K562 (cell line): ENCODE measurements around the gene NECAB3. TPM values are rescaled to one million over a fixed set of nuclear protein-coding genes. Genes with fewer than 3 reads are reported as not detected.

Experiments used
- ADNP ChIP-seq: fragments of 200-800 bp; sonication (Bioruptor generic); IDR thresholded peaks from 2 replicates; pipeline ENCODE4 v1.6.1; 2016; ENCODE audit warnings: missing genetic modification characterization, missing compliant biosample characterization
- ARNT ChIP-seq, 2 experiments: fragments of 450-650 bp; IDR thresholded peaks; 2 replicates each; pipeline ENCODE4 v1.6.1; 2016; ENCODE audit warnings: mild to moderate bottlenecking in 1 of 2
- BDP1 ChIP-seq: IDR thresholded peaks from 3 replicates; pipeline ENCODE4 v1.6.1; 2011; ENCODE audit not compliant: insufficient read length, insufficient read depth
- CHD1 ChIP-seq: fragments of 200-600 bp; sonication (generic); IDR thresholded peaks from one replicate; pipeline ENCODE4 v1.6.1; 2012; ENCODE audit warnings: mild to moderate bottlenecking, moderate library complexity, low read length, inconsistent platforms
- DNMT1 ChIP-seq: fragments of 450-650 bp; IDR thresholded peaks from 2 replicates; pipeline ENCODE4 v1.6.1; 2016; ENCODE audit warnings: antibody characterized with exemption, mild to moderate bottlenecking
- GATAD2A ChIP-seq: fragments of 450-650 bp; IDR thresholded peaks from 2 replicates; pipeline ENCODE4 v1.6.1; 2017
- NR3C1 ChIP-seq: sonication (generic); formaldehyde crosslinking; IDR thresholded peaks from 2 replicates; pipeline ENCODE4 v1.8.1; 2022; ENCODE audit warnings: missing genetic modification reagents
- PCBP1 ChIP-seq: fragments of 200-400 bp; formaldehyde crosslinking; IDR thresholded peaks from 2 replicates; pipeline ENCODE4 v1.6.1; 2018; ENCODE audit warnings: mild to moderate bottlenecking, low read depth, low read length; ENCODE audit not compliant: poor library complexity, severe bottlenecking
- PHTF2 ChIP-seq: fragments of 250-450 bp; sonication (Bioruptor Pico); IDR thresholded peaks from 2 replicates; pipeline ENCODE4 v1.5.0; 2021; ENCODE audit warnings: mild to moderate bottlenecking
- RAD51 ChIP-seq: fragments of 450-650 bp; IDR thresholded peaks from 2 replicates; pipeline ENCODE4 v1.7.1; 2016; ENCODE audit warnings: low read depth, mild to moderate bottlenecking, borderline replicate concordance
- SNRNP70 ChIP-seq: fragments of 200-400 bp; formaldehyde crosslinking; optimal IDR thresholded peaks from 2 replicates; pipeline ENCODE3; 2017; ENCODE audit warnings: low read depth, low read length
- XRCC5 ChIP-seq: fragments of 200-400 bp; formaldehyde crosslinking; IDR thresholded peaks from 2 replicates; pipeline ENCODE4 v1.6.1; 2017; ENCODE audit warnings: low read depth, mild to moderate bottlenecking, low read length
- ZFP1 ChIP-seq: fragments of 450-650 bp; formaldehyde crosslinking; IDR thresholded peaks from 2 replicates; pipeline ENCODE4 v1.4.0; 2020; ENCODE audit warnings: mild to moderate bottlenecking, mixed read lengths
- ZFP36 ChIP-seq: fragments of 150-350 bp; IDR thresholded peaks from 2 replicates; pipeline ENCODE4 v1.6.1; 2018; ENCODE audit warnings: low read length, low read depth; ENCODE audit not compliant: partially characterized antibody
- ZNF124 ChIP-seq: sonication (generic); formaldehyde crosslinking; IDR thresholded peaks from 2 replicates; pipeline ENCODE4 v1.8.1; 2022; ENCODE audit warnings: missing genetic modification reagents
- ZSCAN32 ChIP-seq: fragments of 450-650 bp; formaldehyde crosslinking; IDR thresholded peaks from 2 replicates; pipeline ENCODE4 v1.4.0; 2020; ENCODE audit warnings: mild to moderate bottlenecking, moderate library complexity
- polyA plus RNA-seq, 8 experiments: library from polyadenylated mRNA; depleted of rRNA in 4 of 8; stranded (reverse) in 5 of 8; unstranded in 3 of 8; fragments of >200 nt; fragmentation: Nextera tagmentation in 2 of 8; fragmentation: Illumina TruSeq in 1 of 8; extraction: Ambion mirVana in 2 of 8; extraction: Trizol in 1 of 8; gene quantifications; 2 replicates each; pipeline versions ENCODE4 v1.2.1 to v1.2.3, GENCODE V29; 2011 to 2014; ENCODE audit warnings: inconsistent platforms in 1 of 8, missing spikeins in 1 of 8
- total RNA-seq, 7 experiments: library from RNA; depleted of rRNA in 6 of 7; stranded (reverse); fragments of >200 nt in 6 of 7; fragmentation: Illumina TruSeq in 2 of 7; extraction: Trizol in 2 of 7; gene quantifications; 2 replicates each; pipeline versions ENCODE4 v1.2.1 to v1.2.3, GENCODE V29; 2011 to 2021; ENCODE audit warnings: low replicate concordance in 1 of 7
- TF ChIP-seq, protein P1 (sequence below): fragments of 250-450 bp; sonication (Bioruptor Pico); IDR thresholded peaks from 2 replicates; pipeline ENCODE4 v1.8.0; 2021; ENCODE audit warnings: moderate library complexity, mild to moderate bottlenecking, inconsistent platforms
- TF ChIP-seq, protein P2 (sequence below): fragments of 450-650 bp; IDR thresholded peaks from one replicate; pipeline ENCODE4 v1.6.1; 2018; ENCODE audit warnings: mild to moderate bottlenecking, moderate library complexity; ENCODE audit not compliant: partially characterized antibody
- TF ChIP-seq, protein P3 (sequence below): fragments of 450-650 bp; formaldehyde crosslinking; IDR thresholded peaks from 2 replicates; pipeline ENCODE4 v1.4.0; 2022; ENCODE audit warnings: missing genetic modification characterization
- TF ChIP-seq, protein P4 (sequence below), 3 experiments: IDR thresholded peaks in 2 of 3; conservative IDR thresholded peaks in 1 of 3; 2 replicates each; pipeline ENCODE4 v1.5.1; 2011 to 2012; ENCODE audit warnings: low read length in 3 of 3, mild to moderate bottlenecking in 3 of 3, control low read depth in 2 of 3, improper control_type of control experiment in 1 of 3, inconsistent platforms in 1 of 3, low read depth in 1 of 3, mixed read lengths in 1 of 3, moderate library complexity in 1 of 3; ENCODE audit not compliant: insufficient read depth in 2 of 3
- TF ChIP-seq, protein P5 (sequence below): sonication (generic); formaldehyde crosslinking; IDR thresholded peaks from 2 replicates; pipeline ENCODE4 v1.9.0; 2022; ENCODE audit warnings: mild to moderate bottlenecking, missing genetic modification reagents
- TF ChIP-seq, protein P6 (sequence below): fragments of 450-650 bp; IDR thresholded peaks from 2 replicates; pipeline ENCODE4 v1.6.1; 2017; ENCODE audit warnings: mild to moderate bottlenecking, moderate library complexity

Gene NECAB3
- total and polyA plus RNA-seq, 9 of the 15 experiments (the other 6 are each of a cell fraction or from before 2014, with no cell fraction given), result 0.94 to 63.3 (median 31.5) TPM

DNA sequence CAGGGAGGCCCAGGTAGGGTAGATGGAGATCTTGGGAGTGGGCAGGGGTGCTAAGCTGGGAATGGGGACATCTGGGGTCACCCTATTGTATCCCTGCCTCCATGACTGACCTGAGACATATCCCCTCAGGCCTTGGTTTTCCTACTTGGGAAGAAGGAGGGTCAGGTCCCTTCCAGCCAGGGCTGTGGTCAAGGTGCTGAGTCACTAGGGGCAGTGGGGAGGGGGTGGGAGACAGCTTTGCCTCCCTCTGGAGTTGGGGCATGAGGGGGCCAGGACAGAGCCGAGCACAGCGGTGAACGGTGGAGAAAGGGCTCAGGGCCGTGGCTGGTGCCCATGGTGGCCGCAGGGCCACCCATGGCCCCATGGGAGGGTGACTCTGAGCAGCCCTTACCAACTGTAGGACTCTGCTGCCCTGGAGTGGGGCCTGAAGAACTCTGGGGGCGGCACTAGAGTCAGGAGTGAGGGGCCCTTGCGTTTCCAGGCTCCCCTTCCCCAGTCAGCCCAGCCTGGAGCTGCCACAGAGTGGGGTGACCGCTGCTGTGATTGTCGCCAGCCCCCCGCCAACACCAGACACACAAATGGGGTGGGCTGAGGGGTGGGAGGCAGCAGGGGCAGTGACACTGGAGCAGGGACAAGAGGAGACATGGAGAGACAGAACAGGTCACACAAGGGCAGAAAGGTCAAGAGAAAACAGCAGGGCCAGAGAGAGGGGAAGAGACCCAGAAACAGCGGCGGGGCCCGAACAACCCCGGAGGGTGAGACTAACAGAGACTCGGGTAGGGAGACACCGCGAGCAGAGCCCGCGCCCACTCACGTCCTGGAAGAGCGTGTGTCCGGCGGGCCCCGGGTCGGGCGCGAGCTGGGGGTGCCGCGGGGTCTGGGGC, 576 bp downstream of the NECAB3 start (continued):
- no peak for TF ChIP-seq XRCC5
- peak; percentile 40 for TF ChIP-seq ZFP36
- TF ChIP-seq BDP1, result no peak
- no peak for TF ChIP-seq ARNT (IDR thresholded peaks at IDR 0.05)
- TF ChIP-seq PHTF2 (CRISPR knock-in tag), result no peak
- TF ChIP-seq, protein P1, sequence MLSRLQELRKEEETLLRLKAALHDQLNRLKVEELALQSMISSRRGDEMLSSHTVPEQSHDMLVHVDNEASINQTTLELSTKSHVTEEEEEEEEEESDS (CRISPR knock-in tag), result no peak
- TF ChIP-seq ZNF124, result no peak
- no peak for TF ChIP-seq DNMT1
- TF ChIP-seq ADNP (tag), result no peak
- no peak for TF ChIP-seq SNRNP70
- TF ChIP-seq CHD1, result no peak
- TF ChIP-seq, protein P2, sequence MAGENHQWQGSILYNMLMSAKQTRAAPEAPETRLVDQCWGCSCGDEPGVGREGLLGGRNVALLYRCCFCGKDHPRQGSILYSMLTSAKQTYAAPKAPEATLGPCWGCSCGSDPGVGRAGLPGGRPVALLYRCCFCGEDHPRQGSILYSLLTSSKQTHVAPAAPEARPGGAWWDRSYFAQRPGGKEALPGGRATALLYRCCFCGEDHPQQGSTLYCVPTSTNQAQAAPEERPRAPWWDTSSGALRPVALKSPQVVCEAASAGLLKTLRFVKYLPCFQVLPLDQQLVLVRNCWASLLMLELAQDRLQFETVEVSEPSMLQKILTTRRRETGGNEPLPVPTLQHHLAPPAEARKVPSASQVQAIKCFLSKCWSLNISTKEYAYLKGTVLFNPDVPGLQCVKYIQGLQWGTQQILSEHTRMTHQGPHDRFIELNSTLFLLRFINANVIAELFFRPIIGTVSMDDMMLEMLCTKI, result no peak
- no peak for TF ChIP-seq RAD51
- TF ChIP-seq PCBP1, result peak; percentile 4
- TF ChIP-seq, protein P3, sequence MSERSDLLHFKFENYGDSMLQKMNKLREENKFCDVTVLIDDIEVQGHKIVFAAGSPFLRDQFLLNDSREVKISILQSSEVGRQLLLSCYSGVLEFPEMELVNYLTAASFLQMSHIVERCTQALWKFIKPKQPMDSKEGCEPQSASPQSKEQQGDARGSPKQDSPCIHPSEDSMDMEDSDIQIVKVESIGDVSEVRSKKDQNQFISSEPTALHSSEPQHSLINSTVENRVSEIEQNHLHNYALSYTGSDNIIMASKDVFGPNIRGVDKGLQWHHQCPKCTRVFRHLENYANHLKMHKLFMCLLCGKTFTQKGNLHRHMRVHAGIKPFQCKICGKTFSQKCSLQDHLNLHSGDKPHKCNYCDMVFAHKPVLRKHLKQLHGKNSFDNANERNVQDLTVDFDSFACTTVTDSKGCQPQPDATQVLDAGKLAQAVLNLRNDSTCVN, result no peak
- TF ChIP-seq, protein P4, sequence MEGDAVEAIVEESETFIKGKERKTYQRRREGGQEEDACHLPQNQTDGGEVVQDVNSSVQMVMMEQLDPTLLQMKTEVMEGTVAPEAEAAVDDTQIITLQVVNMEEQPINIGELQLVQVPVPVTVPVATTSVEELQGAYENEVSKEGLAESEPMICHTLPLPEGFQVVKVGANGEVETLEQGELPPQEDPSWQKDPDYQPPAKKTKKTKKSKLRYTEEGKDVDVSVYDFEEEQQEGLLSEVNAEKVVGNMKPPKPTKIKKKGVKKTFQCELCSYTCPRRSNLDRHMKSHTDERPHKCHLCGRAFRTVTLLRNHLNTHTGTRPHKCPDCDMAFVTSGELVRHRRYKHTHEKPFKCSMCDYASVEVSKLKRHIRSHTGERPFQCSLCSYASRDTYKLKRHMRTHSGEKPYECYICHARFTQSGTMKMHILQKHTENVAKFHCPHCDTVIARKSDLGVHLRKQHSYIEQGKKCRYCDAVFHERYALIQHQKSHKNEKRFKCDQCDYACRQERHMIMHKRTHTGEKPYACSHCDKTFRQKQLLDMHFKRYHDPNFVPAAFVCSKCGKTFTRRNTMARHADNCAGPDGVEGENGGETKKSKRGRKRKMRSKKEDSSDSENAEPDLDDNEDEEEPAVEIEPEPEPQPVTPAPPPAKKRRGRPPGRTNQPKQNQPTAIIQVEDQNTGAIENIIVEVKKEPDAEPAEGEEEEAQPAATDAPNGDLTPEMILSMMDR (IDR thresholded peaks at IDR 0.05 in 2 of 3, conservative IDR thresholded peaks at IDR 0.05 in 1 of 3; ENCODE audit: insufficient read depth in 2 of 3, low read depth in 1 of 3, low read length in 3 of 3), result no peak
- TF ChIP-seq GATAD2A, result 0 out of 2 replicates have a peak, but pooled peaks have one; percentile 16
- no peak for TF ChIP-seq NR3C1 (CRISPR knock-in tag)
- TF ChIP-seq, protein P5, sequence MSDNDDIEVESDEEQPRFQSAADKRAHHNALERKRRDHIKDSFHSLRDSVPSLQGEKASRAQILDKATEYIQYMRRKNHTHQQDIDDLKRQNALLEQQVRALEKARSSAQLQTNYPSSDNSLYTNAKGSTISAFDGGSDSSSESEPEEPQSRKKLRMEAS (CRISPR knock-in tag), result no peak
- TF ChIP-seq, protein P6, sequence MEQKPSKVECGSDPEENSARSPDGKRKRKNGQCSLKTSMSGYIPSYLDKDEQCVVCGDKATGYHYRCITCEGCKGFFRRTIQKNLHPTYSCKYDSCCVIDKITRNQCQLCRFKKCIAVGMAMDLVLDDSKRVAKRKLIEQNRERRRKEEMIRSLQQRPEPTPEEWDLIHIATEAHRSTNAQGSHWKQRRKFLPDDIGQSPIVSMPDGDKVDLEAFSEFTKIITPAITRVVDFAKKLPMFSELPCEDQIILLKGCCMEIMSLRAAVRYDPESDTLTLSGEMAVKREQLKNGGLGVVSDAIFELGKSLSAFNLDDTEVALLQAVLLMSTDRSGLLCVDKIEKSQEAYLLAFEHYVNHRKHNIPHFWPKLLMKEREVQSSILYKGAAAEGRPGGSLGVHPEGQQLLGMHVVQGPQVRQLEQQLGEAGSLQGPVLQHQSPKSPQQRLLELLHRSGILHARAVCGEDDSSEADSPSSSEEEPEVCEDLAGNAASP, result no peak
- TF ChIP-seq ZFP1, result no peak
- no peak for TF ChIP-seq ZSCAN32 (CRISPR knock-in tag)
